GM13976 (cell line): Measurements from ENCODE around the gene CADPS.

ENCODE experiments used
- DNase-seq: peaks from one replicate; pipeline ENCODE4 v3.0.0; 2012; ENCODE audit warnings: low spot score
- CTCF ChIP-seq: IDR thresholded peaks from 2 replicates; pipeline ENCODE4 v1.5.1; 2012; ENCODE audit warnings: borderline replicate concordance, mild to moderate bottlenecking; ENCODE audit not compliant: insufficient read depth; ENCODE audit errors: extremely low read depth, missing control alignments, control extremely low read depth
- in situ Hi-C: fragments of 300-500 bp; cut with MboI; formaldehyde crosslinking; loops from one replicate; pipeline ENCODE4 v1.12.0; 2022; ENCODE audit warnings: low sequenced_read_pairs, mixed read lengths, inconsistent platforms; ENCODE audit not compliant: unreplicated experiment

The CADPS gene

GRCh38 chr3:62712746-62713145, 162.5 kb downstream of the CADPS start:
- in situ Hi-C loops, result no loop called here
- DNase-seq, result no peak
- TF ChIP-seq CTCF, result no peak

DNA sequence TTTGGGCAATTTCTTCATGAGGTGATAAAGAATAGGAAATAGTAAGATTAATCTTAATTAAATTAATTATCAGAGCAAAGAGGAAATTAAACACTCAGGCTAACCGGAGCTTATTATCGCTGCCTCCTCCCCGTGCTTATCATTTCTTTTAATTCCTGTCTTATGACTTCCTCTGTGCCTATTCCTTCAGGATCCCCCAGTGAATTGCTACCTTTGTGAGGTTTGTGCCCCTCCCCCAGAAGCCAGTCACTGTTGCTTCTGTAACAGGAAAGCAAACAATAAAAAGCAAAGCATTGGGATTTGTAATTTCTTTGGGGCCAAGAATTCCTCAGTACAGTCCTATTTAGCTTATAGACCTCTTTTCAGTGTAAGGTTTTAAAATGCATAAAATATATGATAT, 164.5 kb downstream of the CADPS start:
- in situ Hi-C loops, result no loop called here
- no peak for DNase-seq
- TF ChIP-seq CTCF, result no peak

DNA sequence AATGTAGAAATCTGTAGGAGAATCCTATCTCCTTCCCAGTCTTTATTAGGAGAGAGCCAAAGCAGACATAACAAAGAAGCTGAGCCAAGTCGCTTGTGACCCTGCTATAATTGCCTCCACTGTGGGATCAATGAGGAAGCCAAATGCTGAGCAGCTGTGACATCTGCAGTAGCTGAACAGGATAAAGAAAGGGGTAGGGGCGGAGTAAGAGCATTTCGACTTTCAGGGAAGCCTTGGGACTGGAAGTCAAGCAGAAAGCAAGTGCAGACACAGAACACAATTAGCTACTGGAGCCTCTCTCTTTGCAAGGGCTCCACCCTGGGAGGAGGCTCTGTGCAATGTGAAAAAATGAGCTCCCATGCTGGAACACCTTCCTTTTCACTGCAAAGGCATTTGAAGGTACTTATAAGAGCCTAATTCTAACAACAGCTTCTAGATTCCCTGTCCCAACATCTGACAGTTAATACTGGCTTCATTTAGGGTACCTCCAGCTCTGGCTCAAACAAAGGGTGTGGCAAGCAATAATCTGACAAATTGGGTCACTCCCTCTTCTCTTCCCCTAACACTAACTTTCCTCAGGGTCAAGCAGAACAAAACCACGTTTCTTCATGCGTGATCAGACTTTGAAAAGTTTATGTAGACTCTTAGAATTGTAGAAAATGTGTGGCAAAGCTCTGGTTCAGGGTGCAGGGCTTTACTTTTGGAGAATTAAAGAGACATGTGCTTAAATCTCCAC, 166.4 kb downstream of the CADPS start:
- TF ChIP-seq CTCF, result no peak
- DNase-seq, result no peak
- in situ Hi-C loops, result no loop called here

DNA sequence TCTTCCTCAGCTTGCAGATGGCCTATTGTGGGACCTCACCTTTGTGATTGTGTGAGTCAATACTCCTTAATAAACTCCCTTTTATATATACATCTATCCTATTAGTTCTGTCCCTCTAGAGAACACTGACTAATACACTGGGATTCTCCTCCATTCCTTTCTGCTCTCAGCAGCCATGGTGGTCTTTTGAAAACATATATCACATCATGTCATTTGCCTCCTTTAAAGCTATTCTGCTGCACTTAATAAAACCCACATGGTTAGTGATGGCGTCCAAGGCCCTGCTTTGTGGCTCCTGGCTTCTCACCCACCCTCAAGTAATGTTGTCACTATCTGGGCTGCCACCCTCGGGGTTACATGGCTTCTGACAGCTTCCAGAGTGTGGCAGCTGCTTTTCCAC, 169.5 kb downstream of the CADPS start:
- DNase-seq, result no peak
- in situ Hi-C loops, result no loop called here
- no peak for TF ChIP-seq CTCF

GRCh38 chr3:62703451-62704167, 171.6 kb downstream of the CADPS start:
- DNase-seq, result no peak
- in situ Hi-C loops, result no loop called here
- TF ChIP-seq CTCF, result no peak

DNA sequence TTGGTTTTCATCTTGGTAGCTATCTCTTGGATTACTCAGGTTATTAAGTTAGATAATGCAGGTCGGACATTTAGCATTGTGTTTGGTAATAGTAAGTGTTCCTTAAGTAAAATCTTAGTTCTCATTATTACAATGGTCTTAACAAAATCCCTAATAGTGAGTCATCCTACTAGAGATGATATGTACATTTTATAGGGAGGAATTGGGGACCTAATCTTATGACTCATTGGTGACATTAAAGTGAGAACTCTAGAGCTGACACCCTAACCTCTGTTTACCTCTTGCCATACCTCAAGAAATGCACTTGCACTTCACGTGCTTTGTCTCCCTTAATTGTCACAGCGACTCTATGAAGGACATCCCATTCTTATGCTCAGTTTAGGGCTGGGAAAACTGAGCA, 174.9 kb downstream of the CADPS start:
- DNase-seq, result no peak
- TF ChIP-seq CTCF, result no peak
- in situ Hi-C loops, result no loop called here
